CD14-positive monocyte (primary cell): ENCODE results near the gene KIF20A. TPM values are rescaled to one million over a fixed set of nuclear protein-coding genes. Genes with fewer than 3 reads are reported as not detected.

Source experiments
- DNase-seq, 3 donors: peaks; one replicate each; pipeline ENCODE4 v3.0.0-alpha.2; 2011 to 2022
- H2AFZ ChIP-seq: 2 replicates; pipeline ENCODE4 v1.6.0; 2012; ENCODE audit warnings: mild to moderate bottlenecking, low read depth, low read length, inconsistent platforms; ENCODE audit not compliant: insufficient read depth, poor library complexity, severe bottlenecking
- H3K27ac ChIP-seq, 2 donors: 1 replicate in 1 of 2; 2 replicates in 1 of 2; pipeline ENCODE4 v1.5.1; 2012 to 2013; ENCODE audit warnings: low read length in 2 of 2, control low read depth in 1 of 2, inconsistent platforms in 1 of 2, low read depth in 1 of 2, mild to moderate bottlenecking in 1 of 2
- H3K27me3 ChIP-seq, 2 donors: one replicate each; pipeline versions ENCODE4 v1.6.0 to v1.6.1; 2011 to 2013; ENCODE audit warnings: low read length in 2 of 2; ENCODE audit not compliant: control insufficient read depth in 2 of 2, insufficient read depth in 2 of 2
- H3K36me3 ChIP-seq, 2 donors: replicated peaks in 1 of 2; 1 replicate in 1 of 2; 2 replicates in 1 of 2; pipeline versions ENCODE4 v1.5.1 to v1.6.1; 2012 to 2013; ENCODE audit warnings: low read length in 2 of 2, control low read depth in 1 of 2, inconsistent platforms in 1 of 2, mild to moderate bottlenecking in 1 of 2; ENCODE audit not compliant: insufficient read depth in 2 of 2, control insufficient read depth in 1 of 2
- H3K4me1 ChIP-seq, 2 donors: 1 replicate in 1 of 2; 2 replicates in 1 of 2; pipeline versions ENCODE4 v1.5.1 to v1.6.1; 2012 to 2013; ENCODE audit warnings: low read length in 2 of 2, control low read depth in 1 of 2, inconsistent platforms in 1 of 2, mild to moderate bottlenecking in 1 of 2, moderate library complexity in 1 of 2; ENCODE audit not compliant: insufficient read depth in 2 of 2, control insufficient read depth in 1 of 2
- H3K4me2 ChIP-seq: replicated peaks from 2 replicates; pipeline ENCODE3; 2012; ENCODE audit warnings: low read length, moderate library complexity, mild to moderate bottlenecking; ENCODE audit not compliant: poor library complexity, severe bottlenecking; ENCODE audit errors: extremely low read depth
- H3K4me3 ChIP-seq, 3 experiments: fragments of 200-600 bp in 1 of 3; sonication (generic) in 1 of 3; replicated peaks in 1 of 3; 1 replicate in 2 of 3; 2 replicates in 1 of 3; pipeline ENCODE4 v1.5.1; 2011 to 2013; ENCODE audit warnings: low read length in 3 of 3, mild to moderate bottlenecking in 3 of 3, control low read depth in 2 of 3, low read depth in 2 of 3, inconsistent platforms in 1 of 3, moderate library complexity in 1 of 3
- H3K79me2 ChIP-seq: 2 replicates; pipeline ENCODE4 v1.6.0; 2012; ENCODE audit warnings: mild to moderate bottlenecking, control low read depth, inconsistent platforms, low read length, moderate library complexity; ENCODE audit not compliant: insufficient read depth
- H3K9ac ChIP-seq: 2 replicates; pipeline ENCODE4 v1.6.0; 2017; ENCODE audit warnings: low read length, mild to moderate bottlenecking; ENCODE audit not compliant: insufficient read depth, poor library complexity, severe bottlenecking
- H3K9me3 ChIP-seq, 2 donors: replicated peaks in 1 of 2; 1 replicate in 1 of 2; 2 replicates in 1 of 2; pipeline versions ENCODE4 v1.5.1 to v1.6.1; 2012 to 2013; ENCODE audit warnings: low read length in 2 of 2, control low read depth in 1 of 2; ENCODE audit not compliant: control insufficient read depth in 1 of 2, insufficient read depth in 1 of 2
- H4K20me1 ChIP-seq: 2 replicates; pipeline ENCODE4 v1.6.0; 2012; ENCODE audit warnings: mild to moderate bottlenecking, low read length, control low read depth, moderate library complexity; ENCODE audit not compliant: insufficient read depth
- H3K27ac Mint-ChIP-seq, 7 donors: one replicate each; pipeline ENCODE4 v1.8.0; 2020; ENCODE audit warnings: mild to moderate bottlenecking in 7 of 7, mixed read lengths in 7 of 7, moderate library complexity in 6 of 7, inconsistent platforms in 2 of 7
- H3K27me3 Mint-ChIP-seq, 3 donors: one replicate each; pipeline ENCODE4 v1.8.0; 2021 to 2022; ENCODE audit warnings: low read depth in 3 of 3, mild to moderate bottlenecking in 3 of 3, mixed read lengths in 3 of 3, moderate library complexity in 3 of 3, inconsistent platforms in 1 of 3
- H3K36me3 Mint-ChIP-seq, 2 donors: one replicate each; pipeline ENCODE4 v1.8.0; 2020; ENCODE audit warnings: mixed read lengths in 2 of 2, inconsistent platforms in 1 of 2, mild to moderate bottlenecking in 1 of 2
- H3K4me1 Mint-ChIP-seq: one replicate; pipeline ENCODE4 v1.8.0; 2020; ENCODE audit warnings: mild to moderate bottlenecking, mixed read lengths
- H3K4me3 Mint-ChIP-seq, 2 donors: one replicate each; pipeline ENCODE4 v1.8.0; 2020; ENCODE audit warnings: mild to moderate bottlenecking in 2 of 2, mixed read lengths in 2 of 2, moderate library complexity in 1 of 2
- H3K9me3 Mint-ChIP-seq, 7 donors: one replicate each; pipeline ENCODE4 v1.8.0; 2020 to 2022; ENCODE audit warnings: mixed read lengths in 7 of 7, mild to moderate bottlenecking in 6 of 7, moderate library complexity in 6 of 7, inconsistent platforms in 2 of 7
- WGBS: methylation state at CpG from one replicate; pipeline ENCODE4 v1.1.5; 2013; ENCODE audit warnings: missing lambda C conversion rate; ENCODE audit not compliant: insufficient coverage; 5-methylcytosine and 5-hydroxymethylcytosine counted together
- intact Hi-C, 2 donors: fragments of 100-400 bp; cut with micrococcal nuclease; formaldehyde crosslinking; loops; one replicate each; pipeline versions ENCODE4 v1.15.0 to v1.15.1; 2023
- polyA plus RNA-seq, 3 donors: library from polyadenylated mRNA; depleted of rRNA in 1 of 3; unstranded in 2 of 3; stranded (reverse) in 1 of 3; fragments of 300-500 nt in 2 of 3; fragments of >200 nt in 1 of 3; fragmentation: Illumina TruSeq in 2 of 3; gene quantifications; 1 replicate in 2 of 3; 2 replicates in 1 of 3; pipeline ENCODE4 v1.2.3, GENCODE V29; 2012 to 2021
- TF ChIP-seq, protein P1 (sequence below): fragments of 200-600 bp; IDR thresholded peaks from one replicate; pipeline ENCODE4 v1.8.0; 2022; ENCODE audit warnings: antibody characterized with exemption, mild to moderate bottlenecking

Gene KIF20A
- polyA plus RNA-seq, 3 donors, result not detected

DNA sequence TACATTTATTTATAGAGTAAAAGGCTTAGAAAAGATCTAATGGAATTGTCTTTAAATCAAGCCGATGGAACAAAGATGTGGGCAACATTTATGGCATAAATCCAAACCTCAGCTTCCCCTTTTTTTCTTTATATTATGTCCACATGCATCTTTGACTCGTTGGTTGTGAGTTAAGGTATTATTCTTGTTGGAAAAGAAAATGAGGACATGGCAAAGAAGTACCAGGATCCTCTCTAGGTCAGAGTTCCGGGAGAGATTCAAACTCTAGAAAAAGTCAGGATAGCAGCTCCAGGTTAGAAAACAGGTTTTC lies 39.2 kb upstream of the KIF20A start:
- peak; percentile 37 to 70 (median 40) for DNase-seq

GRCh38 chr5:138140268-138140667 lies 38.6 kb upstream of the KIF20A start:
- peak overlapping the region in 1 of 2 donors; percentile 79 for H3K4me3 Mint-ChIP-seq
- H2AFZ ChIP-seq, result no peak overlapping the region

More for the DNA sequence above, 39.2 kb upstream of the KIF20A start:
- TF ChIP-seq, protein P1, sequence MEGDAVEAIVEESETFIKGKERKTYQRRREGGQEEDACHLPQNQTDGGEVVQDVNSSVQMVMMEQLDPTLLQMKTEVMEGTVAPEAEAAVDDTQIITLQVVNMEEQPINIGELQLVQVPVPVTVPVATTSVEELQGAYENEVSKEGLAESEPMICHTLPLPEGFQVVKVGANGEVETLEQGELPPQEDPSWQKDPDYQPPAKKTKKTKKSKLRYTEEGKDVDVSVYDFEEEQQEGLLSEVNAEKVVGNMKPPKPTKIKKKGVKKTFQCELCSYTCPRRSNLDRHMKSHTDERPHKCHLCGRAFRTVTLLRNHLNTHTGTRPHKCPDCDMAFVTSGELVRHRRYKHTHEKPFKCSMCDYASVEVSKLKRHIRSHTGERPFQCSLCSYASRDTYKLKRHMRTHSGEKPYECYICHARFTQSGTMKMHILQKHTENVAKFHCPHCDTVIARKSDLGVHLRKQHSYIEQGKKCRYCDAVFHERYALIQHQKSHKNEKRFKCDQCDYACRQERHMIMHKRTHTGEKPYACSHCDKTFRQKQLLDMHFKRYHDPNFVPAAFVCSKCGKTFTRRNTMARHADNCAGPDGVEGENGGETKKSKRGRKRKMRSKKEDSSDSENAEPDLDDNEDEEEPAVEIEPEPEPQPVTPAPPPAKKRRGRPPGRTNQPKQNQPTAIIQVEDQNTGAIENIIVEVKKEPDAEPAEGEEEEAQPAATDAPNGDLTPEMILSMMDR, result no peak
- peak overlapping the region; percentile 46 for H3K4me2 ChIP-seq
- no peak overlapping the region for H3K27ac Mint-ChIP-seq
- H3K4me1 ChIP-seq, result peaks cover 9 to 11% of the 10 kb centered on the region in 2 donors
- H3K4me3 ChIP-seq, result no peak overlapping the region
- no peaks in the 10 kb centered on the region for H3K9me3 ChIP-seq
- no peak overlapping the region for H2AFZ ChIP-seq
- intact Hi-C loops, result loop anchor here (10.0 kb wide), 3 partner anchors 365 to 515 kb away; no protein-coding TSS in a partner anchor
- H3K27ac ChIP-seq, result no peak overlapping the region
- H3K27me3 ChIP-seq, result peaks cover 34 to 47% of the 10 kb centered on the region in 2 donors
- H3K4me3 Mint-ChIP-seq, result peak overlapping the region; percentile 6 to 79
- no peaks in the 10 kb centered on the region for H3K79me2 ChIP-seq
- H3K36me3 ChIP-seq, result no peaks in the 10 kb centered on the region
- peaks cover 2 to 7% (median 5%) of the 10 kb centered on the region in 7 donors for H3K9me3 Mint-ChIP-seq
- no peaks in the 10 kb centered on the region for H3K36me3 Mint-ChIP-seq
- no CpG with 5 or more reads among the region's 3 CpGs for WGBS
- no peaks in the 10 kb centered on the region for H4K20me1 ChIP-seq
- H3K4me1 Mint-ChIP-seq, result peaks cover 12% of the 10 kb centered on the region
- H3K9ac ChIP-seq, result no peak overlapping the region
- H3K27me3 Mint-ChIP-seq, result peaks cover 38 to 56% (median 47%) of the 10 kb centered on the region in 3 donors

More at GRCh38 chr5:138140268-138140667, 38.6 kb upstream of the KIF20A start:
- Histone ChIP-seq H3K9ac (no peak overlapping the region), H3K9me3 (no peaks in the 10 kb centered on the region), H3K4me3 (no peak overlapping the region), H3K27me3 (peaks cover 34 to 47% of the 10 kb centered on the region in 2 donors), H3K79me2 (no peaks in the 10 kb centered on the region), H3K4me2 (no peak overlapping the region), H3K27ac (no peak overlapping the region), H3K36me3 (no peaks in the 10 kb centered on the region), H4K20me1 (no peaks in the 10 kb centered on the region), H3K4me1 (peaks cover 9 to 11% of the 10 kb centered on the region in 2 donors)
- WGBS, result 100% methylated on average over 3 of the region's 4 CpGs
- H3K27me3 Mint-ChIP-seq, result peaks cover 38 to 56% (median 47%) of the 10 kb centered on the region in 3 donors
- no peak for DNase-seq
- intact Hi-C loops, result no loop called here
- TF ChIP-seq, protein P1, result no peak
- peaks cover 2 to 7% (median 5%) of the 10 kb centered on the region in 7 donors for H3K9me3 Mint-ChIP-seq
- no peaks in the 10 kb centered on the region for H3K36me3 Mint-ChIP-seq
- peaks cover 12% of the 10 kb centered on the region for H3K4me1 Mint-ChIP-seq
- no peak overlapping the region for H3K27ac Mint-ChIP-seq
